ENCODE measurements around the gene ZSWIM7.

GRCh38 chr17:15970500-15970899, 29.0 kb downstream of the ZSWIM7 start:
- no peak for TF ChIP-seq CTCF (IDR thresholded peaks at IDR 0.05)
- TF ChIP-seq EP300 (IDR thresholded peaks at IDR 0.05) = no peak
- no peak for TF ChIP-seq POLR2AphosphoS5 (IDR thresholded peaks at IDR 0.05)

Data from suprapubic skin (tissue), 4 donors.